Suppressor macrophage treated with lipopolysaccharide for 4 hours (primary cell): Measurements from ENCODE around the gene DST.

Source experiments
- DNase-seq: peaks from one replicate; pipeline ENCODE4 v3.0.0-alpha.2; 2020

DST gene

GRCh38 chr6:56478202-56478601 is 164.5 kb downstream of the DST start:
- no peak for DNase-seq

GRCh38 chr6:56477241-56477640 is 165.4 kb downstream of the DST start:
- DNase-seq: no peak

GRCh38 chr6:56475736-56476457 is 166.8 kb downstream of the DST start:
- DNase-seq: no peak

GRCh38 chr6:56474532-56474931 is 168.2 kb downstream of the DST start:
- DNase-seq: no peak

GRCh38 chr6:56463443-56463842 is 179.2 kb downstream of the DST start:
- DNase-seq: no peak

- no peak for DNase-seq
Measured at GRCh38 chr6:56459030-56459805, 183.5 kb downstream of the DST start.

- DNase-seq: no peak
Measured at GRCh38 chr6:56458324-56458884, 184.3 kb downstream of the DST start.

GRCh38 chr6:56456785-56457184 is 185.9 kb downstream of the DST start:
- no peak for DNase-seq

- no peak for DNase-seq
Measured at GRCh38 chr6:56450882-56451739, 191.6 kb downstream of the DST start.

- DNase-seq: no peak
Measured at GRCh38 chr6:56450376-56450775, 192.3 kb downstream of the DST start.

- DNase-seq: no peak
Measured at GRCh38 chr6:56448046-56448445, 194.6 kb downstream of the DST start.

GRCh38 chr6:56445818-56446217 is 196.9 kb downstream of the DST start:
- DNase-seq: no peak

GRCh38 chr6:56444855-56445254 is 197.8 kb downstream of the DST start:
- DNase-seq: no peak

- DNase-seq: no peak
Measured at GRCh38 chr6:56440551-56440981, 202.1 kb downstream of the DST start.

GRCh38 chr6:56437171-56437900 is 205.4 kb downstream of the DST start:
- no peak for DNase-seq

- no peak for DNase-seq
Measured at GRCh38 chr6:56435754-56436153, 206.9 kb downstream of the DST start.

- DNase-seq: no peak
Measured at GRCh38 chr6:56435326-56435725, 207.4 kb downstream of the DST start.

- DNase-seq: no peak
Measured at GRCh38 chr6:56434606-56435005, 208.1 kb downstream of the DST start.

- no peak for DNase-seq
Measured at GRCh38 chr6:56433119-56433518, 209.6 kb downstream of the DST start.

- DNase-seq: no peak
Measured at GRCh38 chr6:56432194-56432593, 210.5 kb downstream of the DST start.

- DNase-seq: no peak
Measured at GRCh38 chr6:56430629-56431600, 211.8 kb downstream of the DST start.
